H9 (cell line): Measurements from ENCODE around the gene PLP2. TPM values are rescaled to one million over a fixed set of nuclear protein-coding genes. Genes with fewer than 3 reads are reported as not detected.

Source experiments
- DNase-seq: peaks from one replicate; pipeline ENCODE4 v3.0.0-alpha.2; 2017
- H2AFZ ChIP-seq: one replicate; pipeline ENCODE4 v1.6.1; 2013; ENCODE audit warnings: mild to moderate bottlenecking, low read length, control low read depth, moderate library complexity
- H2AK5ac ChIP-seq: 2 replicates; pipeline ENCODE4 v1.6.1; 2013; ENCODE audit warnings: low read length, control low read depth, mixed read lengths; ENCODE audit not compliant: insufficient read length
- H2BK120ac ChIP-seq: one replicate; pipeline ENCODE4 v1.6.1; 2013; ENCODE audit warnings: low read depth, mild to moderate bottlenecking, low read length, control low read depth, inconsistent platforms; ENCODE audit not compliant: poor library complexity, severe bottlenecking
- H2BK12ac ChIP-seq: 2 replicates; pipeline ENCODE4 v1.6.1; 2013; ENCODE audit warnings: low read length, control low read depth, mixed read lengths, low read depth; ENCODE audit not compliant: insufficient read length
- H2BK15ac ChIP-seq: 2 replicates; pipeline ENCODE4 v1.6.1; 2013; ENCODE audit warnings: low read depth, low read length, control low read depth
- H2BK20ac ChIP-seq: one replicate; pipeline ENCODE4 v1.6.1; 2013; ENCODE audit warnings: low read depth, mild to moderate bottlenecking, low read length, control low read depth, inconsistent platforms; ENCODE audit not compliant: poor library complexity, severe bottlenecking
- H2BK5ac ChIP-seq: 2 replicates; pipeline ENCODE4 v1.6.1; 2013; ENCODE audit warnings: low read length, control low read depth, mixed read lengths; ENCODE audit not compliant: insufficient read length
- H3K14ac ChIP-seq: 2 replicates; pipeline ENCODE4 v1.6.1; 2013; ENCODE audit warnings: low read length, control low read depth; ENCODE audit not compliant: insufficient read depth
- H3K18ac ChIP-seq: 2 replicates; pipeline ENCODE4 v1.6.1; 2013; ENCODE audit warnings: low read depth, mild to moderate bottlenecking, mixed read lengths, low read length, control low read depth; ENCODE audit not compliant: insufficient read length
- H3K23ac ChIP-seq: 2 replicates; pipeline ENCODE4 v1.6.1; 2013; ENCODE audit warnings: low read length, control low read depth, mixed read lengths, low read depth; ENCODE audit not compliant: insufficient read length
- H3K23me2 ChIP-seq: 2 replicates; pipeline ENCODE4 v1.6.1; 2013; ENCODE audit warnings: low read depth, mild to moderate bottlenecking, mixed read lengths, low read length, control low read depth; ENCODE audit not compliant: insufficient read length, poor library complexity, severe bottlenecking
- H3K27ac ChIP-seq: 2 replicates; pipeline ENCODE4 v1.5.1; 2013; ENCODE audit warnings: low read length, control low read depth, mixed read lengths, low read depth; ENCODE audit not compliant: insufficient read length
- H3K27me3 ChIP-seq: 2 replicates; pipeline ENCODE4 v1.6.1; 2013; ENCODE audit warnings: low read length, control low read depth, inconsistent platforms; ENCODE audit not compliant: insufficient read depth
- H3K4ac ChIP-seq: 2 replicates; pipeline ENCODE4 v1.6.1; 2013; ENCODE audit warnings: low read depth, mild to moderate bottlenecking, control low read depth, inconsistent platforms, low read length, moderate library complexity
- H3K4me1 ChIP-seq: 2 replicates; pipeline ENCODE4 v1.6.1; 2013; ENCODE audit warnings: low read length, control low read depth, inconsistent platforms; ENCODE audit not compliant: insufficient read depth
- H3K4me2 ChIP-seq: 2 replicates; pipeline ENCODE4 v1.6.1; 2013; ENCODE audit warnings: low read length, control low read depth, mixed read lengths; ENCODE audit not compliant: insufficient read length, insufficient read depth
- H3K56ac ChIP-seq: 2 replicates; pipeline ENCODE4 v1.6.1; 2013; ENCODE audit warnings: low read depth, mild to moderate bottlenecking, mixed read lengths, low read length, control low read depth; ENCODE audit not compliant: insufficient read length
- H3K79me1 ChIP-seq: 2 replicates; pipeline ENCODE4 v1.6.1; 2013; ENCODE audit warnings: low read depth, mild to moderate bottlenecking, moderate library complexity, low read length, control low read depth, inconsistent platforms; ENCODE audit not compliant: insufficient read depth, poor library complexity, severe bottlenecking
- H3K79me2 ChIP-seq: 2 replicates; pipeline ENCODE4 v1.6.1; 2013; ENCODE audit warnings: low read length, control low read depth, inconsistent platforms; ENCODE audit not compliant: insufficient read depth
- H3K9ac ChIP-seq: 2 replicates; pipeline ENCODE4 v1.6.1; 2013; ENCODE audit warnings: low read length, control low read depth, mixed read lengths; ENCODE audit not compliant: insufficient read length; ENCODE audit errors: extremely low read depth
- H3K9me3 ChIP-seq: one replicate; pipeline ENCODE4 v1.6.1; 2013; ENCODE audit warnings: low read depth, low read length, inconsistent platforms; ENCODE audit not compliant: control insufficient read depth
- H3T11ph ChIP-seq: one replicate; pipeline ENCODE4 v1.6.1; 2013; ENCODE audit warnings: mild to moderate bottlenecking, low read length, control low read depth, inconsistent platforms
- H4K20me1 ChIP-seq: one replicate; pipeline ENCODE4 v1.6.1; 2013; ENCODE audit not compliant: control insufficient read depth, insufficient read length, insufficient read depth
- H4K5ac ChIP-seq: 2 replicates; pipeline ENCODE4 v1.6.1; 2013; ENCODE audit warnings: low read depth, mild to moderate bottlenecking, mixed read lengths, low read length, control low read depth; ENCODE audit not compliant: insufficient read length
- H4K8ac ChIP-seq: replicated peaks from 2 replicates; pipeline ENCODE4 v1.6.1; 2013; ENCODE audit warnings: low read length, control low read depth, mixed read lengths, low read depth; ENCODE audit not compliant: insufficient read length
- H4K91ac ChIP-seq: 2 replicates; pipeline ENCODE4 v1.6.1; 2013; ENCODE audit warnings: low read depth, mild to moderate bottlenecking, moderate library complexity, mixed read lengths, low read length, control low read depth; ENCODE audit not compliant: insufficient read length
- H3K27ac Mint-ChIP-seq, 3 experiments: 2 replicates in 2 of 3; 3 replicates in 1 of 3; pipeline ENCODE4 v1.8.0; 2020 to 2021; ENCODE audit warnings: mixed read lengths in 3 of 3, mild to moderate bottlenecking in 1 of 3, moderate library complexity in 1 of 3
- H3K27me3 Mint-ChIP-seq: 2 replicates; pipeline ENCODE4 v1.8.0; 2021; ENCODE audit warnings: low read depth, mild to moderate bottlenecking, moderate library complexity, mixed read lengths
- H3K36me3 Mint-ChIP-seq, 3 experiments: 2 replicates in 2 of 3; 3 replicates in 1 of 3; pipeline ENCODE4 v1.8.0; 2020 to 2021; ENCODE audit warnings: low read depth in 3 of 3, mixed read lengths in 3 of 3; ENCODE audit not compliant: insufficient read depth in 1 of 3
- H3K4me1 Mint-ChIP-seq, 2 experiments: 2 replicates each; pipeline ENCODE4 v1.8.0; 2020; ENCODE audit warnings: mixed read lengths in 2 of 2
- H3K4me3 Mint-ChIP-seq, 2 experiments: 2 replicates in 1 of 2; 3 replicates in 1 of 2; pipeline ENCODE4 v1.8.0; 2020 to 2021; ENCODE audit warnings: mild to moderate bottlenecking in 2 of 2, mixed read lengths in 2 of 2, moderate library complexity in 1 of 2
- H3K9me3 Mint-ChIP-seq, 2 experiments: 2 replicates in 1 of 2; 3 replicates in 1 of 2; pipeline ENCODE4 v1.8.0; 2020; ENCODE audit warnings: mild to moderate bottlenecking in 2 of 2, mixed read lengths in 2 of 2, moderate library complexity in 1 of 2
- WGBS: extraction: QIAGEN DNeasy Blood & Tissue Kit; methylation state at CpG from one replicate; pipeline ENCODE4 v1.1.7; 2013; ENCODE audit warnings: missing lambda C conversion rate, low lambda C conversion rate, mixed read lengths; ENCODE audit not compliant: insufficient read length; ENCODE audit errors: extremely low coverage; 5-methylcytosine and 5-hydroxymethylcytosine counted together
- total RNA-seq: library from RNA; stranded (reverse); gene quantifications from 2 replicates; pipeline ENCODE4 v1.2.1, GENCODE V29; 2021
- TF ChIP-seq, protein P1 (sequence below): fragments of 200-600 bp; sonication (generic); conservative IDR thresholded peaks from 3 replicates; pipeline ENCODE4 v1.8.0; 2021; ENCODE audit warnings: antibody characterized with exemption, mild to moderate bottlenecking

The PLP2 gene
- total RNA-seq, 1 experiment from 2014 or later, result 11.7 TPM

GRCh38 chrX:49179358-49179757, 7.7 kb downstream of the PLP2 start:
- H4K8ac ChIP-seq, result no peak overlapping the region
- H2BK20ac ChIP-seq, result no peak overlapping the region
- H2AK5ac ChIP-seq, result no peak overlapping the region
- no peak overlapping the region for H4K91ac ChIP-seq
- Mint-ChIP-seq H3K27ac (no peak overlapping the region; a peak in 1 of 7 replicates), H3K4me3 (peak overlapping the region in 1 of 2 experiments; percentile 62; a peak in 1 of 5 replicates), H3K36me3 (peaks cover 31 to 64% (median 56%) of the 10 kb centered on the region in 3 experiments), H3K4me1 (peaks cover 0 to 18% of the 10 kb centered on the region in 2 experiments; a peak in 3 of 4 replicates), H3K27me3 (peaks cover 2% of the 10 kb centered on the region), H3K9me3 (peaks cover 70% of the 10 kb centered on the region in 2 experiments)
- H3K27ac ChIP-seq, result no peak overlapping the region
- no peak overlapping the region for H2BK5ac ChIP-seq
- no peak overlapping the region for H3K9ac ChIP-seq
- H3K23me2 ChIP-seq, result no peaks in the 10 kb centered on the region
- H3K27me3 ChIP-seq, result no peaks in the 10 kb centered on the region
- no peak overlapping the region for H2BK15ac ChIP-seq
- H3T11ph ChIP-seq, result no peak overlapping the region
- H3K4me2 ChIP-seq, result no peak overlapping the region
- H2AFZ ChIP-seq, result no peak overlapping the region
- no peaks in the 10 kb centered on the region for H3K4me1 ChIP-seq
- DNase-seq, result no peak
- no peak overlapping the region for H2BK12ac ChIP-seq
- TF ChIP-seq, protein P1, sequence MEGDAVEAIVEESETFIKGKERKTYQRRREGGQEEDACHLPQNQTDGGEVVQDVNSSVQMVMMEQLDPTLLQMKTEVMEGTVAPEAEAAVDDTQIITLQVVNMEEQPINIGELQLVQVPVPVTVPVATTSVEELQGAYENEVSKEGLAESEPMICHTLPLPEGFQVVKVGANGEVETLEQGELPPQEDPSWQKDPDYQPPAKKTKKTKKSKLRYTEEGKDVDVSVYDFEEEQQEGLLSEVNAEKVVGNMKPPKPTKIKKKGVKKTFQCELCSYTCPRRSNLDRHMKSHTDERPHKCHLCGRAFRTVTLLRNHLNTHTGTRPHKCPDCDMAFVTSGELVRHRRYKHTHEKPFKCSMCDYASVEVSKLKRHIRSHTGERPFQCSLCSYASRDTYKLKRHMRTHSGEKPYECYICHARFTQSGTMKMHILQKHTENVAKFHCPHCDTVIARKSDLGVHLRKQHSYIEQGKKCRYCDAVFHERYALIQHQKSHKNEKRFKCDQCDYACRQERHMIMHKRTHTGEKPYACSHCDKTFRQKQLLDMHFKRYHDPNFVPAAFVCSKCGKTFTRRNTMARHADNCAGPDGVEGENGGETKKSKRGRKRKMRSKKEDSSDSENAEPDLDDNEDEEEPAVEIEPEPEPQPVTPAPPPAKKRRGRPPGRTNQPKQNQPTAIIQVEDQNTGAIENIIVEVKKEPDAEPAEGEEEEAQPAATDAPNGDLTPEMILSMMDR, result no peak
- H4K20me1 ChIP-seq, result no peaks in the 10 kb centered on the region
- no peak overlapping the region for H3K23ac ChIP-seq
- no peaks in the 10 kb centered on the region for H3K79me2 ChIP-seq
- no peak overlapping the region for H3K4ac ChIP-seq
- H2BK120ac ChIP-seq, result no peak overlapping the region
- H3K18ac ChIP-seq, result no peak overlapping the region
- H3K79me1 ChIP-seq, result no peaks in the 10 kb centered on the region
- H4K5ac ChIP-seq, result no peak overlapping the region
- peaks cover 30% of the 10 kb centered on the region for H3K9me3 ChIP-seq
- H3K56ac ChIP-seq, result no peak overlapping the region
- H3K14ac ChIP-seq, result no peak overlapping the region
- no CpG with 5 or more reads among the region's 2 CpGs for WGBS
